GF-D8 (cell line): ENCODE results near the gene ITGA5.

ENCODE experiments used
- DNase-seq: peaks from one replicate; lab custom pipeline; 2025; lab: John Stamatoyannopoulos, UW

ITGA5 gene

GRCh38 chr12:54389134-54389508 lies 29.9 kb downstream of the ITGA5 start:
- DNase-seq: no peak

- DNase-seq: no peak
These were observed 30.6 kb downstream of the ITGA5 start for GRCh38 chr12:54388237-54389133.

- DNase-seq: no peak
These were observed 32.0 kb downstream of the ITGA5 start for GRCh38 chr12:54387114-54387467.

- no peak for DNase-seq
These were observed 32.5 kb downstream of the ITGA5 start for GRCh38 chr12:54386403-54387113.

- DNase-seq: no peak
These were observed 33.7 kb downstream of the ITGA5 start for GRCh38 chr12:54385251-54385914.

GRCh38 chr12:54384591-54385041 lies 34.5 kb downstream of the ITGA5 start, which contains the start of gene ZNF385A:
Gene ZNF385A (minus strand): TSS chr12:54384733. CDS start chr12:54384514, 219 bp downstream.
- DNase-seq: peak; percentile 52

GRCh38 chr12:54383041-54383609 lies 35.9 kb downstream of the ITGA5 start:
- no peak for DNase-seq

- no peak for DNase-seq
These were observed 37.9 kb downstream of the ITGA5 start for GRCh38 chr12:54381136-54381535.

- peak; percentile 50 for DNase-seq
These were observed 39.5 kb downstream of the ITGA5 start for GRCh38 chr12:54379398-54380201.

GRCh38 chr12:54378796-54379397 lies 40.2 kb downstream of the ITGA5 start:
- no peak for DNase-seq

GRCh38 chr12:54377797-54378515 lies 41.1 kb downstream of the ITGA5 start:
- no peak for DNase-seq

GRCh38 chr12:54377007-54377406 lies 42.1 kb downstream of the ITGA5 start:
- no peak for DNase-seq

- DNase-seq: no peak
These were observed 42.5 kb downstream of the ITGA5 start for GRCh38 chr12:54376596-54376995.

GRCh38 chr12:54375259-54375579 lies 43.8 kb downstream of the ITGA5 start:
- no peak for DNase-seq

- no peak for DNase-seq
These were observed 44.4 kb downstream of the ITGA5 start for GRCh38 chr12:54374562-54375258.

- DNase-seq: no peak
These were observed 45.2 kb downstream of the ITGA5 start for GRCh38 chr12:54373649-54374561.

GRCh38 chr12:54372113-54372806 lies 46.8 kb downstream of the ITGA5 start:
- DNase-seq: no peak
